ENCODE measurements around the gene U2SURP.
A peak's percentile ranks its signal among the peaks of the same experiment; 100 is the strongest.
"Not testable (repeated sequence)": the region's sequence is repeated elsewhere in the genome, so short reads cannot be mapped to it uniquely, and the experiment has no call there.

U2SURP gene

DNA sequence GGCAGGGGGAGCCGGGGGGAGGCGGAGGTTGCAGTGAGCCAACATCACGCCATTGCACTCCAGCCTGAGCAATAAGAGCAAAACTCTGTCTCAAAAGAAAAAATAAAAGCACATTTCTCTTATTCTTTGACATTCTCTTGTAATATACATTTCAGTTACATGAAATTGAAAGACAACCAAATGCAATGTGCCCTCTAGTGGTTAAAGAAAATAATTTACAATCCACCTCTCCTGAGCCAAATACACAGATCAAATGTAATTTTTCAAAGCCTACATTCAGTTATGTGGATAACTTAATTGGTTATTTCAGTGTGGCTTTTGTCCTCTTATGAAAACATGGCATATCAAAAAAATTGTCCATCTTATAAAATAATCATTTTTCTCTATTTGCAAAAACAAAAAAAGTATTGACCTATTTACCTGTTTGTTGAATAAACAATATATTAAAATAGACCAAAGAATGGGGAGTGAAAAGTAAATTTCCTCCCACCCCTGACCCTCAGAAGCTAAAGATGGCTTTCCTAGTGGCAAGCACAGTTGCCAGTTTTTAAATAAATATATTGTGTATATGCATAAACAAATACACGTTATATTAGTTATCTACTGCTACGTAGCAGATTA lies 14.2 kb upstream of the U2SURP start:
- no peak overlapping the region for H3K4me3 ChIP-seq (ENCODE audit: low read depth, low read length)
- TF ChIP-seq, protein P1, sequence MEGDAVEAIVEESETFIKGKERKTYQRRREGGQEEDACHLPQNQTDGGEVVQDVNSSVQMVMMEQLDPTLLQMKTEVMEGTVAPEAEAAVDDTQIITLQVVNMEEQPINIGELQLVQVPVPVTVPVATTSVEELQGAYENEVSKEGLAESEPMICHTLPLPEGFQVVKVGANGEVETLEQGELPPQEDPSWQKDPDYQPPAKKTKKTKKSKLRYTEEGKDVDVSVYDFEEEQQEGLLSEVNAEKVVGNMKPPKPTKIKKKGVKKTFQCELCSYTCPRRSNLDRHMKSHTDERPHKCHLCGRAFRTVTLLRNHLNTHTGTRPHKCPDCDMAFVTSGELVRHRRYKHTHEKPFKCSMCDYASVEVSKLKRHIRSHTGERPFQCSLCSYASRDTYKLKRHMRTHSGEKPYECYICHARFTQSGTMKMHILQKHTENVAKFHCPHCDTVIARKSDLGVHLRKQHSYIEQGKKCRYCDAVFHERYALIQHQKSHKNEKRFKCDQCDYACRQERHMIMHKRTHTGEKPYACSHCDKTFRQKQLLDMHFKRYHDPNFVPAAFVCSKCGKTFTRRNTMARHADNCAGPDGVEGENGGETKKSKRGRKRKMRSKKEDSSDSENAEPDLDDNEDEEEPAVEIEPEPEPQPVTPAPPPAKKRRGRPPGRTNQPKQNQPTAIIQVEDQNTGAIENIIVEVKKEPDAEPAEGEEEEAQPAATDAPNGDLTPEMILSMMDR (IDR thresholded peaks at IDR 0.05; ENCODE audit: insufficient read depth, low read depth, low read length, missing control alignments): peak; percentile 50
- peak; percentile 53 for DNase-seq (ENCODE audit: low read depth)

DNA sequence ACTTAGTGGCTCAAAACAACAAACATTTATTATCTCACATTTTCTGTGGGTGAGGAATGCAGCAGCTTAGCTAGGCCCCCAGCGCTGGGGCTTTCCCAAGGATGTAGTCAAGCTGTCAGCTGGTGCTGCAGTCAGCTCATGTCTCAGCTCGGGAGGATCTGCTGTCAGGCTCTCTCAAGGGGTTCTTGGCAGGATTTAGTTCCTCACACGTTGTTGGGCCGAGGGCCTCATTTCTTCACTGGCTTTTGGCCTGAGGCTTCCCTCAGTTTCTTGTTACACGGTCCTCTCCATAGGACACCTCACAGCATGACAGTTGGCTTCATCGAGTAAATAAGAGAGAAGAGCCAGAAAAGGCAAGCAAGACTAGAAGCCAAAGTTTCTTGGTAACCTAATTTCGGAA lies 13.7 kb upstream of the U2SURP start:
- no peak overlapping the region for H3K4me3 ChIP-seq (ENCODE audit: low read depth, low read length)
- DNase-seq (ENCODE audit: low read depth): peak; percentile 64
- TF ChIP-seq, protein P1 (IDR thresholded peaks at IDR 0.05; ENCODE audit: insufficient read depth, low read depth, low read length, missing control alignments): no peak

DNA sequence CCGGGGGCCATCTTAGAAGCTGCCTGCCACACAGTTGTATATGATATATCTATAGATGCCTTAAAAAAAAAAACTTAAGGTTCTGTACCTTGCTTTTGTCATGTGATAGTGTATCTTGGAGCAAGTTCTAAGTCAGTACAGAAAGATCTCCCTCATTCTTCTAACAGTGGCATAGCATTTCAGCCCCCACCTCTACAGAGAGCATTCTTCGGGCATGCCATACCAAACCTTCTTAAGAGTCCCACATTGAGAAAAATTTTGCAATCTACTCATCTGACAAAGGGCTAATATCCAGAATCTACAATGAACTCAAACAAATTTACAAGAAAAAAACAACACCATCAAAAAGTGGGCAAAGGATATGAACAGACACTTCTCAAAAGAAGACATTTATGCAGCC lies 13.1 kb upstream of the U2SURP start:
- DNase-seq (ENCODE audit: low read depth); H3K4me3 ChIP-seq (ENCODE audit: low read depth, low read length): not testable (repeated sequence)

DNA sequence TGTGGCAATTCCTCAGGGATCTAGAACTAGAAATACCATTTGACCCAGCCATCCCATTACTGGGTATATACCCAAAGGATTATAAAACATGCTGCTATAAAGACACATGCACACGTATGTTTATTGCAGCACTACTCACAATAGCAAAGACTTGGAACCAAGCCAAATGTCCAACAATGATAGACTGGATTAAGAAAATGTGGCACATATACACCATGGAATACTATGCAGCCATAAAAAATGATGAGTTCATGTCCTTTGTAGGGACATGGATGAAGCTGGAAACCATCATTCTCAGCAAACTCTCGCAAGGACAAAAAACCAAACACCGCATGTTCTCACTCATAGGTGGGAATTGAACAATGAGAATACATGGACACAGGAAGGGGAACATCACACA lies 12.5 kb upstream of the U2SURP start:
- DNase-seq (ENCODE audit: low read depth); H3K4me3 ChIP-seq (ENCODE audit: low read depth, low read length): not testable (repeated sequence)

DNA sequence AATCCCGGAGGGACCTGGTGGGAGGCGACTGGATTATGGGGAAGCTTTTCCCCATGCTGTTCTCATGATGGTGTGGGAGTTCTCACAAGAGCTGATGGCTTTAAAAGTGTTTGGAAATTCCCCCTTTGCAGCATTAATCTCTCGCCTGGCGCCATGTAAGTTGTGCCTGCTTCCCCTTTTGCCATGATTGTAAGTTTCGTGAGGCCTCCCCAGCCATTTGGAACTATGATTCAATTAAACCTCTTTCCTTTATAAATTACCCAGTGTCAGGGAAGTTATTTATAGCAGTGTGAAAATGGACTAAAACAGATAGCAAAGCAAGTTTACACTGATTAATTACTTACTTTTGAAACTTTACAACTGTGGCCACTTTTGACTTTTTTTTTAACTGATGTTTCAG lies 10.6 kb upstream of the U2SURP start:
- TF ChIP-seq, protein P1 (IDR thresholded peaks at IDR 0.05; ENCODE audit: insufficient read depth, low read depth, low read length, missing control alignments): no peak
- DNase-seq (ENCODE audit: low read depth): peak; percentile 27
- H3K4me3 ChIP-seq (ENCODE audit: low read depth, low read length): no peak overlapping the region

DNA sequence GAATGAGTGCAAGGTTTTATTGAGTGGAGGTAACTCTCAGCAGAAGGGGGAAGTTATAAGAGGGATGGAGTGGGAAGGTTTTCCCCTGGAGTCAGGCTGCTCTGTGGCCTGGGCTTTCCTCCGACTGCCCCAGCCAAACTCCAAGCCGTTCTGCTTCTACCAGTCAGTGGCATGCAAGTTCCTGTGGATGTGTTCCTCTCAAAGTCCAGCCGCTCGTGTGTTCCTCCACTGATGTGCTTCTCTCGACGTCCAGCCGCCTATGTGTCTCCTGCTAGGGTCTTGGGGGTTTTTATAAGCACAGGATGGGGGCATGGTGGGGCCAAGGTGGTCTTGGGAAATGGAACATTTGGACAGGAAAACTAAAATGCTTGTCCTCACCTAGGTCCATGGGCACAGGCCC lies 9.0 kb upstream of the U2SURP start:
- no peak overlapping the region for H3K4me3 ChIP-seq (ENCODE audit: low read depth, low read length)
- TF ChIP-seq, protein P1 (IDR thresholded peaks at IDR 0.05; ENCODE audit: insufficient read depth, low read depth, low read length, missing control alignments): no peak
- DNase-seq (ENCODE audit: low read depth): no peak

DNA sequence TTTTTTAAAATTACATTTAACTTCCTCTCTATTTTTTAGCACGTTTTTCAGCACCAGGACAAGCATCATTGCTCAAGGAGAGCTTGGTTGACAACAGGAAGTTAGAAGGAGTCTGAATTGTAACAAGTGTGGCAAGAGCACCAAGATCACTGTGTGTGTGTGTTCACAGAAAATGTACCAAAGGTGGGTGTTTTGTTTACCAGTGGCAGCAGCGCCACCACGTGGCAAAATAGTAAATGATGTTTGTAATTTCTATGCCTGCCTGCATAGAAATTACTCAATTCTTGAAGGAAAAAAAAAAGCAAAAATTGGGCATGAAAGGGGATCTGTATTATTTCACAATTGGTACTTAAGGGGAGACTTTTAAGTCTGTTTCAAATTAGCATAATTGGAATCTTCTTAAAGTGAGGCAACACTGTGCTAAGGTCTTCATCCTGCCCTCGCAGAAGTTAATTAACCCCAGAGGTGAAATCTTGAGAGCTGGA lies 7.4 kb upstream of the U2SURP start:
- TF ChIP-seq, protein P1 (IDR thresholded peaks at IDR 0.05; ENCODE audit: insufficient read depth, low read depth, low read length, missing control alignments): peak; percentile 65
- no peak overlapping the region for H3K4me3 ChIP-seq (ENCODE audit: low read depth, low read length)
- peak; percentile 81 for DNase-seq (ENCODE audit: low read depth)

DNA sequence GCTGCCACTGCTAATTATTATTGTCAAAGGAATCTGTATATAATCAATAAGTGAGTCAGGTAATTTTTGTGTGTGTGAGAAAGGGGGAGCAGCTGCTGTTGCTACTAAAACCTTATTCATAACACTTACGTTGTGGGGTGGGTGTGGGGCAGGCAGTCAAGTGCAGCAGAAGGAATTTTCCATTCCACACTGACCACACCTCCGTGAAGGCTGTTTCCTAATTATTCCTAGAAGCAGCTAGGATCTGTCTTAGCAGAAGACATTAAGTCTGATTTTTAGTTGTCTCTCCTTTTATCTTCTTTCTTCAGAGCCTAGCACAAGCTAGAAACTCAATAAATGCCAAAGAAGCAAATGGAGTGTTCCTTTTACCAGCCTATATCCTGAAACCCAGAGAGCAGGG lies 4.0 kb upstream of the U2SURP start:
- TF ChIP-seq, protein P1 (IDR thresholded peaks at IDR 0.05; ENCODE audit: insufficient read depth, low read depth, low read length, missing control alignments): no peak
- no peak for DNase-seq (ENCODE audit: low read depth)
- no peak overlapping the region for H3K4me3 ChIP-seq (ENCODE audit: low read depth, low read length)
